CD4-positive, alpha-beta memory T cell (primary cell): ENCODE measurements around the gene CLDN18. TPM values are rescaled to one million over a fixed set of nuclear protein-coding genes. Genes with fewer than 3 reads are reported as not detected.

Experiments
- CTCF ChIA-PET: fragments of 350-600 bp; sonication (Branson Sonifier 250); formaldehyde crosslinking; loops from one replicate; lab custom pipeline; 2021; ENCODE audit warnings: inconsistent platforms; ENCODE audit not compliant: partially characterized antibody; lab: Charles Lee
- POLR2A ChIA-PET: fragments of 350-600 bp; sonication (Branson Sonifier 250); formaldehyde crosslinking; loops from one replicate; lab custom pipeline; 2021; ENCODE audit not compliant: partially characterized antibody; lab: Charles Lee
- DNase-seq, 5 donors: peaks; one replicate each; pipeline versions ENCODE4 v3.0.0 to v3.0.0-alpha.2; 2020 to 2022; ENCODE audit warnings: mixed read lengths in 1 of 5
- H3K27ac ChIP-seq: one replicate; pipeline ENCODE4 v1.7.0; 2013; ENCODE audit warnings: low read depth, low read length
- H3K27me3 ChIP-seq: 2 replicates; pipeline ENCODE4 v1.7.0; 2013; ENCODE audit warnings: mild to moderate bottlenecking, low read length, moderate library complexity; ENCODE audit not compliant: insufficient read depth
- H3K36me3 ChIP-seq: 2 replicates; pipeline ENCODE4 v1.7.0; 2013; ENCODE audit warnings: mild to moderate bottlenecking, low read length, moderate library complexity; ENCODE audit not compliant: insufficient read depth
- H3K4me1 ChIP-seq: 2 replicates; pipeline ENCODE4 v1.7.0; 2013; ENCODE audit warnings: mild to moderate bottlenecking, low read length, moderate library complexity; ENCODE audit not compliant: insufficient read depth
- H3K4me3 ChIP-seq, 2 donors: one replicate each; pipeline ENCODE4 v1.7.0; 2013; ENCODE audit warnings: low read length in 2 of 2, mild to moderate bottlenecking in 1 of 2
- H3K9me3 ChIP-seq, 2 donors: one replicate each; pipeline ENCODE4 v1.7.0; 2013; ENCODE audit warnings: low read length in 2 of 2, control low read depth in 1 of 2; ENCODE audit not compliant: control insufficient read depth in 1 of 2
- H3K27ac Mint-ChIP-seq, 7 donors: one replicate each; pipeline ENCODE4 v1.8.0; 2020 to 2021; ENCODE audit warnings: mixed read lengths in 7 of 7, mild to moderate bottlenecking in 6 of 7, inconsistent platforms in 3 of 7, moderate library complexity in 3 of 7
- H3K27me3 Mint-ChIP-seq, 2 donors: one replicate each; pipeline ENCODE4 v1.8.0; 2020 to 2021; ENCODE audit warnings: mixed read lengths in 2 of 2
- H3K36me3 Mint-ChIP-seq, 2 donors: one replicate each; pipeline ENCODE4 v1.8.0; 2020 to 2021; ENCODE audit warnings: mixed read lengths in 2 of 2, inconsistent platforms in 1 of 2, mild to moderate bottlenecking in 1 of 2
- H3K4me1 Mint-ChIP-seq, 4 donors: one replicate each; pipeline ENCODE4 v1.8.0; 2020 to 2021; ENCODE audit warnings: mixed read lengths in 4 of 4, mild to moderate bottlenecking in 1 of 4
- H3K4me3 Mint-ChIP-seq, 8 donors: one replicate each; pipeline ENCODE4 v1.8.0; 2020 to 2021; ENCODE audit warnings: mixed read lengths in 8 of 8, mild to moderate bottlenecking in 7 of 8, moderate library complexity in 6 of 8, inconsistent platforms in 3 of 8
- H3K9me3 Mint-ChIP-seq, 8 donors: one replicate each; pipeline ENCODE4 v1.8.0; 2020 to 2021; ENCODE audit warnings: mixed read lengths in 8 of 8, mild to moderate bottlenecking in 5 of 8, inconsistent platforms in 3 of 8, moderate library complexity in 1 of 8
- intact Hi-C: fragments of 100-400 bp; cut with micrococcal nuclease; formaldehyde crosslinking; loops from one replicate; pipeline ENCODE4 v1.15.1; 2023
- polyA plus RNA-seq, 2 donors: library from polyadenylated mRNA; unstranded; fragments of 300-500 nt; fragmentation: Illumina TruSeq; gene quantifications; one replicate each; pipeline ENCODE4 v1.2.3, GENCODE V29; 2021
- total RNA-seq, 2 experiments: library from RNA; stranded (reverse); gene quantifications; one replicate each; pipeline ENCODE4 v1.2.3, GENCODE V29; 2021

The CLDN18 gene
- total and polyA plus RNA-seq, 4 experiments from 2014 or later: not detected

DNA sequence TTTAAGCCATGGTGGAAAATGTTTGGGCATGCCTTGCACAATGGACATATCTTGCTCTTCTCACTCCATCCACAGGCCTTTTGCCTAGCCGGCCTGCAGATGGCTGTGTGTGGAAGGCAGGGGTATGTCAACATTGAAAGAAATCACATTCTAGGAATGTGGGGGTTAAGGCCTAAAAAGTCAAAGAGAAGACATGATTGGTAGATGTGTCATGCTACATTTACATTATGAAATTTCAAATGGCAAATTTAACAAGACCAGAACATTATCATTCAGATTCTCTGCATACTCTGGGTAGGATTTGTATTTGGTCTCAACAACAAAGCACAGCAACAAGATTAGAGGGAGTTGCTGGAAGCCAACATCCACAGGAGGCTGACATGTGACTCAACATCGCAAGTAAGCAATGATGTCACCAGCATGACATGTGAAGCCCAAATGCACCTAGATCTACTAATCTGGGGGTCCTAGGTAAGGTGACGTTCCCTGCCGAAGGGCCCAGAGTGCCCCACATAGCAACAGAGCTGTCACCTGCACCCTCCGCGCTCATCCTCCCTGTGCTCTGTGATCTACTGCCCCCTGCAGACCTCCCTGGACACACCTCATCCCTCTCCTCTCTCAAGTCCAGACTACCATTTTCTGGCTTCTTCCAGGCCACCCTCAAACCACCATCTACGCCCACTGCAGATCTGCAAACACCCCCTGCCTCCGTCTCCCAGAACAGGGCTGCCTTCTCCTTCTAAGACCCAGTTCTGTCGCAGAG lies 39.4 kb downstream of the CLDN18 start:
- H3K4me3 ChIP-seq: no peak overlapping the region
- H3K27ac ChIP-seq: no peak overlapping the region
- no peak for DNase-seq
- Mint-ChIP-seq H3K27ac (no peak overlapping the region), H3K36me3 (no peaks in the 10 kb centered on the region), H3K9me3 (peaks cover 0 to 3% (median 0%) of the 10 kb centered on the region in 8 donors), H3K4me3 (no peak overlapping the region), H3K27me3 (peaks cover 10 to 21% of the 10 kb centered on the region in 2 donors), H3K4me1 (no peaks in the 10 kb centered on the region)
- intact Hi-C loops: no loop called here
- no peaks in the 10 kb centered on the region for H3K9me3 ChIP-seq
- H3K27me3 ChIP-seq: no peaks in the 10 kb centered on the region
- H3K36me3 ChIP-seq: no peaks in the 10 kb centered on the region
- CTCF ChIA-PET: no interaction called here
- POLR2A ChIA-PET: no interaction called here
- H3K4me1 ChIP-seq: no peaks in the 10 kb centered on the region

DNA sequence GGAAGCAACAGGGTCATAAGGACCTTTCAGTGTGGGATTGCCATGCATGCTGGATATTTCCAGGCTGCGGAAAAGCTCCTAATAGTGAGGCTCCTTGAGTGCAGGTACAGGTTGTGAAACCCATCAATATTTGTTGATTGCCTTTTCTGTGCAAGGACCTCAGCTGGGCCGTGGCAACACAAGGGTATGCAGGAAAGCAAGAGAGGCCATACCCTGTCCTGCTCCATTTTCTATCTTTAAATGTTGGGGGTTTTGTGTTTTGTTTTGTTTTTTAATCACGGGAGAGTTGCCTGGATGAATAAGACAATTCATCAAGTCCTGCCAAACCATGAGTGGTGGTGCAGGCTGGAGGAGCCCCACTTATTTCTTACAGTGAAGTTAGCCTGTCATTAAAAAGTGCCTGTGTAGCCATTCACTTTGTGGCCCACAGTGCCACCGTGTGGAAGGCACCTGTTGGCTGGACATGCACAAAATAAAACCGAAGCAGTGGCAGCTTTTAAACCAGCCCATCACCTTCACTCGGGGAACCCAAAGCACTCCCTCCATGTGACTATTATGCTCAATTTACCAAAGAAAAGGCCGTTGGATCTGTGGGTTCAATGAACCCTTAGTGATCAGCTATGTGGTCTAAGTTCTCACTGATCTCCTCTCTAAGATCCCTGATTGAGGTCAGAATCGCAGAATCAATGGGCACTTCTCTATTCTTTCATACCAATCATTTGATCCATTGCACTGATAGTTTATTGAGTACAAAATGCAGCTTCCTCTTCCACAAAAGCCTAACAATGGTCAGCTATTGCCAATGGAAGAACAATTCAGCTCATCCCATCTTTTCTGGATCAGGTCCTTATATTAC lies 42.2 kb downstream of the CLDN18 start:
- CTCF ChIA-PET: interaction anchor here (0.8 to 1.6 kb wide), 4 partner anchors 9 to 17 kb away, joined by 3 to 6 read pairs (median 4); no protein-coding TSS in a partner anchor
- peaks cover 13 to 15% of the 10 kb centered on the region in 2 donors for H3K27me3 Mint-ChIP-seq
- H3K9me3 Mint-ChIP-seq: peaks cover 0 to 2% (median 0%) of the 10 kb centered on the region in 8 donors
- Histone ChIP-seq H3K9me3 (no peaks in the 10 kb centered on the region), H3K27me3 (no peaks in the 10 kb centered on the region), H3K4me3 (no peak overlapping the region), H3K4me1 (no peaks in the 10 kb centered on the region), H3K36me3 (no peaks in the 10 kb centered on the region), H3K27ac (no peak overlapping the region)
- intact Hi-C loops: no loop called here
- POLR2A ChIA-PET: no interaction called here
- H3K27ac Mint-ChIP-seq: no peak overlapping the region
- H3K4me3 Mint-ChIP-seq: no peak overlapping the region
- no peaks in the 10 kb centered on the region for H3K36me3 Mint-ChIP-seq
- no peaks in the 10 kb centered on the region for H3K4me1 Mint-ChIP-seq
- no peak for DNase-seq

DNA sequence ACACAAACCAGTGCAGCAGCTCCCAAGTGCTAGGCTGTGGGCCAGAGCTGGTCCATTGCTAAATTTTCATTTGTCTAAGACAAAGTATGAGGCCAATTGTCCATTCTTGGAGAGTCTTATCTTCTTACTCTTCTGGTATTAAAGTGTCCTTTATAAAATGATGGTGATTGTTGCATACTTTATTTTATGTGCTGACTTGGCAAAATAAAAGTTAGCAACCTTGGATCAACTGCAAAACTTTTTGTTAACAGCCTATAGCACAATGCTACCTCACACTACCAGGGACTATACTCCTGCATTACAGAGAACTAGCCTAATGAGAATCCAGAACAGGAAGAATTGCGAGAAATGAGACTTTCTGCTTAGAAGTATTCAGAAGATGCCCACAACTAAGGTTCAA lies 44.1 kb downstream of the CLDN18 start:
- H3K4me1 ChIP-seq: no peaks in the 10 kb centered on the region
- POLR2A ChIA-PET: no interaction called here
- Mint-ChIP-seq H3K4me1 (no peaks in the 10 kb centered on the region), H3K9me3 (peaks cover 0 to 2% (median 0%) of the 10 kb centered on the region in 8 donors), H3K27ac (no peak overlapping the region), H3K27me3 (peaks cover 13 to 14% of the 10 kb centered on the region in 2 donors), H3K4me3 (no peak overlapping the region), H3K36me3 (no peaks in the 10 kb centered on the region)
- DNase-seq: no peak
- no peaks in the 10 kb centered on the region for H3K36me3 ChIP-seq
- no peak overlapping the region for H3K27ac ChIP-seq
- CTCF ChIA-PET: no interaction called here
- intact Hi-C loops: no loop called here
- H3K27me3 ChIP-seq: no peaks in the 10 kb centered on the region
- H3K4me3 ChIP-seq: no peak overlapping the region
- no peaks in the 10 kb centered on the region for H3K9me3 ChIP-seq

DNA sequence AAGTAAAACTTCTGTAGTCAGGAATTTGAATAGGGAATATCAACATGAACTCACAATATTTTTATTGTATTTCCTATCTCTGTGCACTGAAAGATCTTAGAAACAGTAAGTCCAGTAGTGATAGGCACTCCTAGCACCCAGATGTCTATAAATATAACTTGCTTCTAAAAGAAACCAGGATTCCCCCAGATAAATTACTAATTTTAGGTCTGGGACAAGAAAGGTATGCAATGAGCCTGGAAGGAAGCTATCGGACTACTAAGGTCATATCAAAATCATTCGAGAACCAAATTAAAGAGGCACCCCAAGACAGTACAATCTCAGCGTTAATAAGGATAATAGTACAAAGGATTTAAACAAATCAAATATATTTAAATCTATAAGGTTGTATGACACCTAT lies 47.4 kb downstream of the CLDN18 start:
- Histone ChIP-seq H3K27me3 (no peaks in the 10 kb centered on the region), H3K4me1 (no peaks in the 10 kb centered on the region), H3K27ac (no peak overlapping the region), H3K9me3 (no peaks in the 10 kb centered on the region), H3K4me3 (no peak overlapping the region), H3K36me3 (no peaks in the 10 kb centered on the region)
- no peaks in the 10 kb centered on the region for H3K9me3 Mint-ChIP-seq
- CTCF ChIA-PET: interaction anchor here (1.2 kb wide), 1 partner anchor 12 kb away, joined by 3 read pairs; no protein-coding TSS in a partner anchor
- H3K36me3 Mint-ChIP-seq: no peaks in the 10 kb centered on the region
- no peak for DNase-seq
- H3K27ac Mint-ChIP-seq: no peak overlapping the region
- no peak overlapping the region for H3K4me3 Mint-ChIP-seq
- H3K27me3 Mint-ChIP-seq: peaks cover 12 to 14% of the 10 kb centered on the region in 2 donors
- intact Hi-C loops: no loop called here
- no peaks in the 10 kb centered on the region for H3K4me1 Mint-ChIP-seq
- POLR2A ChIA-PET: no interaction called here

DNA sequence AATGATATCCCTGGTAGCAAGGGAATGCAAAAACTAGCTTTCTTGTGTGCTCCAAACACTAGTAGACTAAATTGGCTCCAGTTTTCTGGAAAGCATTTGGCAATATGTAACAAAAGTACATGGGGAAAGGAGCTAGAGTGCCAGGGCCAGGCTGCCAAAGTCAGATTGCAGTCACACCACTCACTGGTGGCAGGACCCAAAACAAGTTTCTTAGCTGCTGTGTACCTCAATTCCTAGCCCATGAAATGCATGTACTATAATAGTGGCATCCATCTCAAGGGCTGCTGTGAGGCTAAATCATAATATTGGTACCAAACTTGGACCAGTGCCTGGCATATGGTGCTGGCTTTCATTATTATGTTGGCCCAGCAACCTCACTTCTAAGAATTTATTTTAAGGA lies 49.3 kb downstream of the CLDN18 start:
- Histone ChIP-seq H3K4me3 (no peak overlapping the region), H3K27ac (no peak overlapping the region), H3K36me3 (no peaks in the 10 kb centered on the region), H3K27me3 (no peaks in the 10 kb centered on the region), H3K4me1 (no peaks in the 10 kb centered on the region), H3K9me3 (no peaks in the 10 kb centered on the region)
- Mint-ChIP-seq H3K27me3 (peaks cover 6% of the 10 kb centered on the region in 2 donors), H3K4me3 (no peak overlapping the region), H3K4me1 (no peaks in the 10 kb centered on the region), H3K27ac (no peak overlapping the region), H3K36me3 (no peaks in the 10 kb centered on the region), H3K9me3 (no peaks in the 10 kb centered on the region)
- DNase-seq: no peak
- CTCF ChIA-PET: interaction anchor here (1.3 kb wide), 1 partner anchor 14 kb away, joined by 3 read pairs; no protein-coding TSS in a partner anchor
- POLR2A ChIA-PET: no interaction called here
- intact Hi-C loops: no loop called here

DNA sequence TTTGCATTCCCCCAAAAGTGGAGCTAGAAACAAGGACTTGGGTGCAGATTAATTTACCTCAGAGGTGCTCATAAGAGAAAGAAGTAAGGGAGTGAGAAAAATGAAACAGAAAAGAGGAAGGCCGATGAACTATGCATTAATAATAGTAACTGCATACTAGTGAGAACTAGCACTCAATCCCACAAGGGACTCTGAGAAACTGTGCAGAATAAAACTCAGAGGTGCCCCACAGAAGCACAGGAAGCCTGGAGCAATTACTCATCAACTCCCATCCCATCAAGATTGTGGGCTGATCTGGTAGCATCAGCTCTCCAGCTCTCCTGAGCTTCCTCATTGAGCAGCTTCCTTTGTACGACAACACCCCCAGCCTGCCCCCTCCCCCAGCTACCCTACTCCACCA lies 50.8 kb downstream of the CLDN18 start:
- H3K27ac ChIP-seq: no peak overlapping the region
- Mint-ChIP-seq H3K36me3 (no peaks in the 10 kb centered on the region), H3K27ac (no peak overlapping the region), H3K4me3 (no peak overlapping the region), H3K27me3 (peaks cover 0 to 4% of the 10 kb centered on the region in 2 donors), H3K9me3 (no peaks in the 10 kb centered on the region), H3K4me1 (no peaks in the 10 kb centered on the region)
- POLR2A ChIA-PET: no interaction called here
- no peaks in the 10 kb centered on the region for H3K36me3 ChIP-seq
- no peaks in the 10 kb centered on the region for H3K27me3 ChIP-seq
- H3K9me3 ChIP-seq: no peaks in the 10 kb centered on the region
- CTCF ChIA-PET: interaction anchor here (0.7 kb wide), 1 partner anchor 9 kb away, joined by 4 read pairs; no protein-coding TSS in a partner anchor
- no peak overlapping the region for H3K4me3 ChIP-seq
- H3K4me1 ChIP-seq: no peaks in the 10 kb centered on the region
- intact Hi-C loops: no loop called here
- DNase-seq: no peak

DNA sequence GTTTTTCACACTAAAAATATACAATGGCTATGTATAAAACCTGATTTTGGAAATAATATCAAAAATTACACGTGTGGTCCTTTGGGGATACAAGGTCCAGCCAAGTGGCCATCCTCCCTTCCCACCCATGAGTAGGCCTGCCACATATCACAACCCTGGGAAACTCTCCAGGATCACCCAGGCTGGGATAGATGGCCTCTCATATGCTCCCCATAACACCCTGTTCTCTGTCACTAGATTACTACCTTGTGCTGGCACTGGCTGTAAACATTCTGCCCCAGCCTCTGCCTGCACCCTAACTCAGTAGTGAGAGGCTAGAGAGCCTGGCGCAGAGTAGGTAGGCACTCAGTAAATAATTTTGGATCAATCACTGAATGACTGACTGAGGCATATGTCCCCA lies 52.1 kb downstream of the CLDN18 start:
- POLR2A ChIA-PET: no interaction called here
- Histone ChIP-seq H3K4me3 (no peak overlapping the region), H3K27ac (no peak overlapping the region), H3K27me3 (no peaks in the 10 kb centered on the region), H3K36me3 (no peaks in the 10 kb centered on the region), H3K9me3 (no peaks in the 10 kb centered on the region), H3K4me1 (no peaks in the 10 kb centered on the region)
- CTCF ChIA-PET: interaction anchor here (1.1 to 1.2 kb wide), 2 partner anchors 8 to 11 kb away, joined by 3 to 4 read pairs; no protein-coding TSS in a partner anchor
- H3K27ac Mint-ChIP-seq: no peak overlapping the region
- no peaks in the 10 kb centered on the region for H3K4me1 Mint-ChIP-seq
- intact Hi-C loops: no loop called here
- H3K27me3 Mint-ChIP-seq: peaks cover 2 to 4% of the 10 kb centered on the region in 2 donors
- H3K36me3 Mint-ChIP-seq: no peaks in the 10 kb centered on the region
- H3K4me3 Mint-ChIP-seq: no peak overlapping the region
- H3K9me3 Mint-ChIP-seq: no peaks in the 10 kb centered on the region
- DNase-seq: no peak
